Retinal pigment epithelial cell (primary cell): ENCODE results near the gene MAP4K4.

Experiments used
- DNase-seq: peaks from one replicate; pipeline ENCODE4 v3.0.0-alpha.2; 2010; ENCODE audit warnings: low read depth
- H3K4me3 ChIP-seq: 2 replicates; pipeline ENCODE4 v1.5.1; 2011; ENCODE audit warnings: mild to moderate bottlenecking, low read length, control low read depth, moderate library complexity
- CTCF ChIP-seq: conservative IDR thresholded peaks from 2 replicates; pipeline ENCODE4 v1.5.1; 2011; ENCODE audit warnings: low read depth, low read length, control low read depth, inconsistent platforms

MAP4K4 gene

GRCh38 chr2:101672047-101672446 is 25.5 kb upstream of the MAP4K4 start:
- H3K4me3 ChIP-seq: no peak overlapping the region
- DNase-seq: no peak
- TF ChIP-seq CTCF: no peak

- DNase-seq: no peak
- H3K4me3 ChIP-seq: no peak overlapping the region
- TF ChIP-seq CTCF: no peak
These were observed 23.6 kb upstream of the MAP4K4 start for GRCh38 chr2:101673920-101674319.

- H3K4me3 ChIP-seq: no peak overlapping the region
- DNase-seq: no peak
- no peak for TF ChIP-seq CTCF
These were observed 22.0 kb upstream of the MAP4K4 start for GRCh38 chr2:101675512-101675911.

- no peak overlapping the region for H3K4me3 ChIP-seq
- no peak for TF ChIP-seq CTCF
- no peak for DNase-seq
These were observed 20.8 kb upstream of the MAP4K4 start for GRCh38 chr2:101676674-101677073.

- H3K4me3 ChIP-seq: no peak overlapping the region
- no peak for TF ChIP-seq CTCF
- no peak for DNase-seq
These were observed 19.8 kb upstream of the MAP4K4 start for GRCh38 chr2:101677658-101678057.

GRCh38 chr2:101678379-101678778 is 19.1 kb upstream of the MAP4K4 start:
- TF ChIP-seq CTCF: no peak
- H3K4me3 ChIP-seq: no peak overlapping the region
- no peak for DNase-seq

GRCh38 chr2:101679037-101679726 is 18.3 kb upstream of the MAP4K4 start:
- H3K4me3 ChIP-seq: no peak overlapping the region
- no peak for TF ChIP-seq CTCF
- DNase-seq: peak; percentile 36
